Large intestine (tissue), 3 donors: ENCODE data around the gene HSD17B11. TPM values are rescaled to one million over a fixed set of nuclear protein-coding genes. Genes with fewer than 3 reads are reported as not detected.

Experiments used
- DNase-seq, 2 donors: peaks; one replicate each; pipeline versions ENCODE4 v3.0.0 to v3.0.0-alpha.2; 2013
- H3K27ac ChIP-seq: one replicate; pipeline ENCODE4 v1.5.1; 2013; ENCODE audit warnings: low read length
- H3K27me3 ChIP-seq: 2 replicates; pipeline ENCODE4 v1.6.1; 2013; ENCODE audit warnings: low read length; ENCODE audit not compliant: control insufficient read depth, insufficient read depth
- H3K36me3 ChIP-seq: 2 replicates; pipeline ENCODE4 v1.6.1; 2013; ENCODE audit warnings: low read length; ENCODE audit not compliant: control insufficient read depth, insufficient read depth
- H3K4me1 ChIP-seq: one replicate; pipeline ENCODE4 v1.6.1; 2013; ENCODE audit warnings: low read length; ENCODE audit not compliant: control insufficient read depth, insufficient read depth
- H3K4me3 ChIP-seq: one replicate; pipeline ENCODE4 v1.5.1; 2013; ENCODE audit warnings: low read length
- H3K9me3 ChIP-seq: one replicate; pipeline ENCODE4 v1.6.1; 2013; ENCODE audit warnings: mild to moderate bottlenecking, low read depth, low read length, moderate library complexity; ENCODE audit not compliant: control insufficient read depth
- WGBS: methylation state at CpG from one replicate; pipeline ENCODE4 v1.1.5; 2013; ENCODE audit warnings: low lambda C conversion rate; ENCODE audit not compliant: insufficient coverage; 5-methylcytosine and 5-hydroxymethylcytosine counted together
- polyA plus RNA-seq: library from polyadenylated mRNA; unstranded; fragments of 120-200 nt; gene quantifications from one replicate; pipeline ENCODE4 v1.2.1, GENCODE V29; 2013

HSD17B11 gene
- polyA plus RNA-seq, 1 donor, result 235 TPM

DNA sequence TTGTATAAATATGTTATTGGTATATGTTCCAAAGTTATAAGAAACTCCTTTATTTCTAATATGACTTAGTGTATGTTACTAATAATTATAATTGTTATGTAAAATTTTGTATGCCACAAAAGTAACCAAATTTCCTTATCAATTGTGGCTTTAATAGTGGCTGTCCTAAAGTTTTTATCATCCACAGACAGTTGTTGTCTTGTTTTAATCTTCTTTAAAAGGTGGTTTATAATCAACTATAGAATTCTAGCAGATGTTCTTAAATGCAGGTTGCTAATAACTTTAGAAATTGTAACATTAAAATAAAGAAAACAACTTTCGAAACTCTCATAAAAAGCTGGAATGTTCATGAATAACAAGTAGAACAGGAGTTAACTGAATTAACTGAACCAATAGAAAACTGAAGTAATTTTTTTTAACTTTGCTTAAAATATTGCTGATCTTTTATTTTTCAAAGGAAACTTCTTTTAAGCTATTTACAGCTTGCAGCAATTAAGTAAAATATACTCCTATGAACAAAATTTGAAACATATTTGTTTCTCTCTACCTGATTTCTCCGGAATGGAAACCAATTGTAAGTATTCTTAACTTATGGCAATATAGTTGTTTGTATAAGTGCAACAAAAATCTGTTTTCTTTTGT, 24.3 kb downstream of the HSD17B11 start:
- Histone ChIP-seq H3K36me3 (peaks cover 56% of the 10 kb centered on the region), H3K9me3 (no peaks in the 10 kb centered on the region), H3K4me1 (no peaks in the 10 kb centered on the region), H3K27me3 (no peaks in the 10 kb centered on the region), H3K27ac (no peak overlapping the region), H3K4me3 (no peak overlapping the region)
- DNase-seq, result no peak
- 61% methylated on average over 2 of the region's 2 CpGs for WGBS

DNA sequence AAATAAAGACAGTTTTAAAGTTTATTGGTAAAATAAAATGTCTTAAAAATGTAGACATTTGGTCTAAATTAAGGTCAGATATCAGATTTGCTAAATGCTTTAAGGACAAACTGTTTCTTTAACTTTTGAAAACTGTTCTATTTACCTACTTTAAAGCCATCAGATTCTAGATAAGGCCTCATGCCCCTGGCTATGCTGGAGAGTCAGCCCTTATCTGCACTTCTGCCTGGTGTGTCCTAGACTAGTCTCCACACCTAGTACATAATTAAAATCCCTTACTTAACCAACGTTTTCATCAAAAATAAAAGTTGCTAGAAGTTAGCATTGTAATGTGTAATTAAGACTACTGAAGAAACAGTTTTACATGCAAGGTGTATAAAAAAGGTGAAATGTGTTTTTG, 25.6 kb downstream of the HSD17B11 start:
- no peak overlapping the region for H3K4me3 ChIP-seq
- no peak overlapping the region for H3K27ac ChIP-seq
- WGBS, result no CpG with 5 or more reads among the region's 1 CpG
- peaks cover 56% of the 10 kb centered on the region for H3K36me3 ChIP-seq
- DNase-seq, result no peak
- H3K4me1 ChIP-seq, result no peaks in the 10 kb centered on the region
- H3K9me3 ChIP-seq, result no peaks in the 10 kb centered on the region
- no peaks in the 10 kb centered on the region for H3K27me3 ChIP-seq

DNA sequence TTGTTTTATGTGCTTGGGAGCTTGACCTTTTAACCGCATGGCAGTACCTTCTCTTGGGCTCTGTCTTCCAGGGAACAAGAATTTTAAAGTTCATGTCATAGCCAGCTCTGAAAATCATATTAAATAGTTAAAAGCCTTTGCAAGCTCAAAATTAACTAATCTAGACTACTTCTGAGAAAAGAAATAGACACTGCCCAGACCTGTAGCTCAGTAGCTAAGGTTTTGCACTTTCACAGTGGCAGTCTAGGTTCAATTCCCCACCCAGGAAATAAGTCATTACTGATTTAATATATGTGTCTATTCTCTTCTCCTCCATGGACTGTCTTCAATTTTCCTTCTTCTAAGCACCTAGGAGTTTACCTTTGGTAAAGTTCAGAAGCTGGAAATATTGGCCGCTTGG, 27.4 kb downstream of the HSD17B11 start:
- Histone ChIP-seq H3K9me3 (no peaks in the 10 kb centered on the region), H3K4me3 (no peak overlapping the region), H3K36me3 (peaks cover 57% of the 10 kb centered on the region), H3K27me3 (no peaks in the 10 kb centered on the region), H3K4me1 (no peaks in the 10 kb centered on the region), H3K27ac (no peak overlapping the region)
- no peak for DNase-seq
- WGBS, result 100% methylated on average over 2 of the region's 2 CpGs

DNA sequence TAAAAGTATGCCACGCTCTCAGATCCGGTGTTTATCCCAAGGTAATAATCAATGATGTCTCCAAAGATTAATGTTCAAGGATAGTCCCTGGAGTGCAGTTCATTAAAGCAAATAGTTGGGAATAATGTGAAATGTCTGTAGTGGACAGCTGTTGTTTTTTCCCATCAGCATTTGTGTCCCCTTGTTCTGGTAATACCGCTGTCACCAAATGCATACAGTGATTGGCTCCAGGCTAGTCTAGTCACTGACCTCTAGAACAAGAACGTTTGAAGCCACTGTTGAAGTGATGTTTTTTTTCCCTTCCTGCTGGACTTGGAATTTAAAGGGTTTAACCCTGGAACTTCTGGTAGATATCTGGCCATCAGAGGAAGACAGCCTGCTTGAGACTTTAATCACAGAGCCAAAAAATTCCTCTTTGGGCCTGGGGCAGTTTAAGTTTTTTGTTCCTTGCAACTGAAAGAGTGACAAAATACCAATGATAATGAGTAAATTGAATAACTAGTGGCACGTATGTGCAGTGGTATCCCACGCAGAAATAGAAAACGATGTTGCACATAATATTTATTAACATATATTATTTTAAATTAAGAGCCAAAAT, 30.6 kb downstream of the HSD17B11 start:
- Histone ChIP-seq H3K27ac (no peak overlapping the region), H3K9me3 (no peaks in the 10 kb centered on the region), H3K27me3 (no peaks in the 10 kb centered on the region), H3K4me1 (no peaks in the 10 kb centered on the region), H3K4me3 (no peak overlapping the region), H3K36me3 (peaks cover 61% of the 10 kb centered on the region)
- WGBS, result 75% methylated on average over 5 of the region's 7 CpGs
- no peak for DNase-seq

DNA sequence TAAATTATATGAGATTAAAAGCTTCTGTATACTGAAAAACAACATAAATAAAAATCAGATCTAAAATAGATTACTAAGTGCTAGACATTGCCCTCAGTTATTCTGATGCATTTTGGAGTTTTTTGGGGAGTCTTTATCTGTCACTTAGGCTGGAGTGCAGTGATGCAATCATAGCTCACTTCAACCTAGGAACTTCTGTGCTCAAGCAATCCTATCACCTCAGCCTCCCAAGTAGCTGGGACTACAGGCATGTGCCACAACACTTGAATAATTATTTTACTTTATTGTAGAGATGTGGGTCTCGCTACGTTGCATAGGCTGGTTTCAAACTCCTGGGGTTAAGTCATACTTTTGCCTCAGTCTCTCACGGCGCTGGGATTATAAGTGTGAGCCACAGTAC, 31.7 kb downstream of the HSD17B11 start:
- no peak overlapping the region for H3K27ac ChIP-seq
- no peak for DNase-seq
- H3K36me3 ChIP-seq, result peaks cover 61% of the 10 kb centered on the region
- H3K4me1 ChIP-seq, result no peaks in the 10 kb centered on the region
- no peaks in the 10 kb centered on the region for H3K27me3 ChIP-seq
- H3K9me3 ChIP-seq, result no peaks in the 10 kb centered on the region
- no peak overlapping the region for H3K4me3 ChIP-seq
- no CpG with 5 or more reads among the region's 4 CpGs for WGBS

DNA sequence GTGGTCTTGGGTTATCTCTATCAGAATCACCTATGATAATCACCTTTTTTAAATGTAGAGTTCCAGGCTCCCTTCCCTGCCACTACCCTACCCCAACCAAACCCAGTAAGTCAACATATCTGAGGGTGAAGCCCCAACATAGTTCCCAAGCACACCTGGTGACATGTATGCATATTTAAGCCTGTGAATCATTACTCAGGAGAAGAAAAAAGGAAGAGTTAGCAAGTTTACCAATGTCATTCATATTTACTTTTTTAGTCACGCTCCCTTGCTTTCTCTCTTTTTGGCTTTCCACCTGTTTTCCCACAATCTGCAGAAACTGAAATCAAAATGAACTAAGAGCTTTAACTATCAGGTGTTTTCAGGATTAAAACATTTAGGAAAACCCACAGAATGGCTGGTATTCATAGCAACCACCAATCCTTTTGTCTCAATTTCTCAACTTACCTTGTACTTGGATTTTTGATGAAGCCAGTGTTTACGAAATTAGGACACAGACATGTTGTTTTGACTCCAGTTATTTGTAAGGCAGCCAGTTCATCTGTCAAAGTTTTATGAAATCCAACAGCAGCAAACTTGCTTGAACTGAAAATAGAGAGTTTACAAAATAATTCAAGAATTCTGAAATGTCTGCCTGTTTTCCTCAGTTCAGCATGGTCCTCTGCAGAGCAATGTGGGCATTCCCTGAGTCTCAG, 34.0 kb downstream of the HSD17B11 start:
- Histone ChIP-seq H3K4me3 (no peak overlapping the region), H3K36me3 (peaks cover 52% of the 10 kb centered on the region)

DNA sequence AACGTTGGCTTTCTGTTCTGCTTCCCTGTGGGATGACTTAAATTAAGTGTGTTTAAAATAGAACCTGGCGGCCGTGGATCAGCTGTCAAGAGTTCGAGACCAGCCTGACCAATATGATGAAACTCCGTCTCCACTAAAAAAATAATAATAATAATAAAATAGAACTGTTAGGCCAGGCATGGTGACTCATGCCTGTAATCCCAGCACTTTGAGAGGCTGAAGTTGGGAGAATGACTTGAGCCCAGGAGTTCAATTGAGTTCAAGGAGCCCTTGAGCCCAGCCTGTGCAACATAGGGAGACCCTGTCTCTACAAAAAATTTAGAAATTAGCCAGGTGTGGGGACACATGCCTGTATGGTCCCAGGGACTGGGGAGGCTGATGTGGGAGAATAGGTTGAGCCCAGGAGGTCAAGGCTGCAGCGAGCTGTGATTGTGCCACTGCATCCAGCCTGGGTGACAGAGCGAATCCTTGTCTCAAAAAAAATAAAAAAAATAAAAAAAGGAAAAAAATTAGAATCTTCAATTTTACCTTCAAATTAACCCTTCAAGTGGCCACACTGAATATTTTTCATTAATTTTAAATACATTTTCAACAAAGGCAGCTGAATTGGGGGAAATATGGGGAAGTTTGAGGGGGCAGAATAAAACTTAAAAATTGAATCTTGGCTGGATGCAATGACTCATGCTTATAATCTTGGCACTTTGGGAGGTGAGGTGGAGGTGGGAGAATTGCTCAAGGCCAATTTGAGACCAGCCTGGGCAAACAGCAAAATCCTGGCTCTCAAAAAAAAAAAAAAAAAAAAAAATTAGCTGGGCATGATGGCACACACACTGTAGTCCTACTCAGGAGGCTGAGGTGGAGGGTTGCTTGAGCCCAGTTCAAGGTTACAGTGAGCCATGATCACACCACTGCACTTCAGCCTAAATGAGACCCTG, 36.6 kb downstream of the HSD17B11 start:
- WGBS, result no CpG with 5 or more reads among the region's 7 CpGs
- no peak overlapping the region for H3K27ac ChIP-seq
- DNase-seq, result no peak
- peaks cover 39% of the 10 kb centered on the region for H3K36me3 ChIP-seq
- H3K4me1 ChIP-seq, result no peaks in the 10 kb centered on the region
- no peaks in the 10 kb centered on the region for H3K9me3 ChIP-seq
- no peaks in the 10 kb centered on the region for H3K27me3 ChIP-seq
- H3K4me3 ChIP-seq, result no peak overlapping the region

More for the DNA sequence above, 34.0 kb downstream of the HSD17B11 start:
- no peak for DNase-seq
- Histone ChIP-seq H3K9me3 (no peaks in the 10 kb centered on the region), H3K27me3 (no peaks in the 10 kb centered on the region), H3K4me1 (no peaks in the 10 kb centered on the region), H3K27ac (no peak overlapping the region)
- WGBS, result no CpG with 5 or more reads among the region's 2 CpGs

DNA sequence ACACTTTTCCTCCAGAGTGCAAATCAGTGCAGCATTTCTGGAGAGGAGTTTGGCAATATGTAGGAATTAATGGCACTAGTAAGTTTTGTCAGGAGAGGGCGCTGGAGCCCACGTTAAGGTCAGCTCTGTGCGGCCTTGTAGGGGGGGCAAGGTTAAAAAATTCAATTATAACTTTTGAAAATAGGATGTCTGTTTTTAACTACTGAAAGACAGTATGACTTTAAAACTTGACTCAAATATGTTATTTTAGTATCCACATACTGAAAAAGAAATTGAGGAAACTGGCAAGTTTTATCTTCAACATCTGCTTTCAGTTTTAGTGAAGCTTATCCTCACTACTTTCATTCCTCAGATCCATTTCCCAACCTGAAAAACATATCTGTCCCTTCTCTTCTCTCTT, 37.4 kb downstream of the HSD17B11 start:
- H3K27me3 ChIP-seq, result no peaks in the 10 kb centered on the region
- H3K9me3 ChIP-seq, result no peaks in the 10 kb centered on the region
- no peaks in the 10 kb centered on the region for H3K4me1 ChIP-seq
- no peak overlapping the region for H3K4me3 ChIP-seq
- DNase-seq, result no peak
- H3K36me3 ChIP-seq, result peaks cover 32% of the 10 kb centered on the region
- no peak overlapping the region for H3K27ac ChIP-seq
- no CpG with 5 or more reads among the region's 3 CpGs for WGBS

DNA sequence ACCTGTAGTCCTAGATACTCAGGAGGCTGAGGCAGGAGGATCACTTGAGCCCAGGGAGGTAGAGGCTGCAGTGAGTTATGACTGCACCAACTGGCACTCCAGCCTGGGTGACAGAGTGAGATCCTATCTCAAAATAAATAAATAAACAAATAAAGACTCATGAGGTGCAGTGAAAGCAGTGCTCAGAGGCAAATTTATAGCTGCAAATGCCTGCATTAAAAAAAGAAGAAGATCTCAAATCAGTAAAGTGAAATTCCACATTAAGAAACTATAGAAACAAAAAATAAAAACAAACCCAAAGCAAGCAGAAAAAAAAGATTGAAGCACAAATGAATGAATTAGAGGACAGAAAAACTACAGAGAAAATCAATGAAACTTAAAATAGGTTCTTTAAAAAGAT, 45.8 kb downstream of the HSD17B11 start:
- Histone ChIP-seq H3K36me3 (peaks cover 30% of the 10 kb centered on the region), H3K9me3 (no peaks in the 10 kb centered on the region), H3K4me1 (no peaks in the 10 kb centered on the region), H3K4me3 (no peak overlapping the region), H3K27me3 (no peaks in the 10 kb centered on the region), H3K27ac (no peak overlapping the region)
- no peak for DNase-seq

DNA sequence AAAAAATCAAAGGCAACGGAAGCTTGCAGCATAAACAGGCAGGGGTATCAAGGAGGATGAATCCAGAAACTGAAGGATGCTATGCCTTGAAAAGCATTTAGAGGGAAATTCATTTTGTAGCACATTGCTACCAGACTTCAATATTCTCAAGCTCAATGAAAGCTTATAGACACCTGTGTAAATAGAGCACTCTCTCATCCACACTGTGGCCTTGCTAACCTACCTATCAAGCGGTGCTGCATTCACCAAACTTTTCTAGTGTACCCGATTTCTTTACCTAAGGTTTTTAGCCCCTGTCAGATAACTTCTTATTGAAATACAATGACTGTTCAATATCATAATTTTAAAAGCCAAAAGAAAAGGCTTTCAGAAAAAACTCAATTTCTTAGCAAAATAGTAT, 48.1 kb downstream of the HSD17B11 start:
- Histone ChIP-seq H3K4me3 (no peak overlapping the region), H3K9me3 (no peaks in the 10 kb centered on the region), H3K27me3 (no peaks in the 10 kb centered on the region), H3K27ac (no peak overlapping the region), H3K4me1 (no peaks in the 10 kb centered on the region), H3K36me3 (peaks cover 48% of the 10 kb centered on the region)
- no peak for DNase-seq
- WGBS, result 94% methylated on average over 3 of the region's 3 CpGs
